ENCODE data around the gene HHLA2.

The HHLA2 gene

DNA sequence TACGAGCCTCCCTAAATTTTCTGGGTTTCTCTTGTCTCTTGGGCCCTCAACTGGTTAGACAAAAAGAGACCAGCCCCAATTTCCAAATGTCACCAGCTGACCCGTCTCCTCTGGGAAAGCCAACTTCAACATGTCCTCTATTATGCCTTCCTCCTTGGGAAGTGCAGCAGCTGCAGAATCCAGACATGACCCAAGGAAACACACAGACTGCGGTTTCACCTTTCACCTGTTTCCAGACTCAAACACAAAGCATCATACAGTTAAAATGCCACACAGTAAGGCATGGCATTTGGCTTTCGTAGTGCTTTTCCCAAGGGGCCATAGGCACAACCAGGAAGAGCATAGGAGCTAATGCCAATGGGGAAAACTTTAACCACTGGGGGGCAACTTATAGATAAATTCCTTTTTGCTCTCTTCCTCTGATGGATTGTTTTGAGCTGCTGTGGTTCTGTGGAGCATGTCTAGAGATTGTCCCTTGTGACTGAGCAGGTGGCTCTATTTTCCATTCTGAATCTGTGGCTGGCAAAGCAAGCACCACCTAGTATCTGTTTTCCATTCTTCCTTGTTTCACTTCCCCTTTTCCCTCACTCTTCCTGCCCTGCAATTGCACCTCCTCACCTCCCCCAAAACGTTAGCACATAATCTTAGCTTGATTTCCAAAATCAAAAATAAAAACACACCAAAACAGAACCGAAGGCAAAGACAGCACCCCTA, 49.3 kb downstream of the HHLA2 start:
- Histone ChIP-seq H3K27me3 (replicated peaks; ENCODE audit: control insufficient read depth, insufficient read depth, low read length) (no peaks in the 10 kb centered on the region), H3K4me3 (replicated peaks; ENCODE audit: low read depth, low read length) (no peak overlapping the region), H3K36me3 (ENCODE audit: control insufficient read depth, insufficient read depth, low read length) (no peaks in the 10 kb centered on the region)
- no peak for TF ChIP-seq CTCF (IDR thresholded peaks at IDR 0.05; ENCODE audit: insufficient read depth, low read length, poor library complexity, severe bottlenecking)
- DNase-seq (ENCODE audit: extremely low read depth, insufficient read length), result no peak

DNA sequence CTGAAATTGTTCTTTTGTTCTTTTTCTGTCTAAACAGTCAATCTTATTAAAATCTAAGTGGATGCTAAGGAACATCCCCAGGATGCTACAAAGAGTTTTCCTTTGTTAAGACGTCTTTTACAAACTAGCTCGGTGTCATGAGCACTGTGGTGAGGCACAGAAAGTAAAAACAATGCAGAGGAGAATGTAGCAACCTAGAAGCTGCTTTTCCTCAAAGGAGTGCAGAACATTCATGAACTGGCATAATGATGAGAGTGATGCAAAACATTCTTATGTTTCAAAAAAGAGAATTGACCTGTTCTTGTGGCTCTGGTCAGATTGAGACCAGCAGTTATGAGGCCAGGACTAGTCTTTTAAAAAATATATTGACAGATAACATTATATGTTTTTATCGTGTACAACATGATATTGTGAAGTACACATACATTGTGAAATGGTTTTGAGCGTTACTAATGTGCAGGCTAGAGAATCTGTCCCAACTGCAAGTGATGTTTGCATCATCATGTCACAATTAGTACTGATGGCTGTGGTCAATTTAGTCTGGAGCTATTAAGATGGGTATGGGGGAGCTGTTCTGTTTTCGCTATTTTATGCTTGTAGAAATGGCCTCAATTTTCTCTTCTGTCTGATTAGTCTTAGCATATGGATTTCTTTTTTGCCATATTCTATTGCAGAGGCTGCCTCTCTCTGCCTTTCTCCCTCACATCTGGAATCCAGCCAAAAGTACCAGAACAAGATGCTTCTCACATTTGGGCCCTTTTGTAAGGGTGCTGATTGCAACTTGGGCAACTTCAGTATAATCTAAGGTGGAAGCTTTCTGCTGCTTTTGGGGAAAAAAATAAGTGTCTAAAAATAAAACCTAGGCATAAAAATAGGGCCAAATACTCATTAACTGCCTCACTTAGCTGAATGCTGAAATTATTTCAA, 50.2 kb downstream of the HHLA2 start:
- no peak for DNase-seq (ENCODE audit: extremely low read depth, insufficient read length)
- TF ChIP-seq CTCF (IDR thresholded peaks at IDR 0.05; ENCODE audit: insufficient read depth, low read length, poor library complexity, severe bottlenecking), result no peak
- Histone ChIP-seq H3K27me3 (replicated peaks; ENCODE audit: control insufficient read depth, insufficient read depth, low read length) (no peaks in the 10 kb centered on the region), H3K4me3 (replicated peaks; ENCODE audit: low read depth, low read length) (no peak overlapping the region), H3K36me3 (ENCODE audit: control insufficient read depth, insufficient read depth, low read length) (no peaks in the 10 kb centered on the region)

GRCh38 chr3:108352176-108352575, 55.8 kb downstream of the HHLA2 start:
- no peak for DNase-seq (ENCODE audit: extremely low read depth, insufficient read length)
- Histone ChIP-seq H3K27me3 (replicated peaks; ENCODE audit: control insufficient read depth, insufficient read depth, low read length) (no peaks in the 10 kb centered on the region), H3K36me3 (ENCODE audit: control insufficient read depth, insufficient read depth, low read length) (no peaks in the 10 kb centered on the region), H3K4me3 (replicated peaks; ENCODE audit: low read depth, low read length) (no peak overlapping the region)
- no peak for TF ChIP-seq CTCF (IDR thresholded peaks at IDR 0.05; ENCODE audit: insufficient read depth, low read length, poor library complexity, severe bottlenecking)

DNA sequence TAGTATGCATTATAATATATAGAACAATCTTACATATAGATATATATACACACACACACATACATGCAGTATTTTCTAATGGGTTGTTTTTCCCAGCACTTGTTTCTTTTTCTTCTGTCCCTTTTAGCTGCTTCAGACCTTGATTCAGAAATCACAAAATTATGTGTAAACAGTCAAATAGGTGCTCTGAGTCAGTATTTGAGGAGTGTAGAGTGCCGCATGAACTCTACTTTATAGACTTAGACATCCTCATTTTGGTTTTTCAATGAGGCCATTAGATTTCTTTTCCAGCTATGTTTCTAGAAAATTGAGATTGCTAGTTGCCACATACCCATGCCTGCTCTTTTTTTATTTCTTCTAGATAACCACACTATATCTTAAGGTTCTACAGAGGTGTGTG, 58.2 kb downstream of the HHLA2 start:
- DNase-seq (ENCODE audit: extremely low read depth, insufficient read length), result no peak
- Histone ChIP-seq H3K36me3 (ENCODE audit: control insufficient read depth, insufficient read depth, low read length) (no peaks in the 10 kb centered on the region), H3K27me3 (replicated peaks; ENCODE audit: control insufficient read depth, insufficient read depth, low read length) (no peaks in the 10 kb centered on the region), H3K4me3 (replicated peaks; ENCODE audit: low read depth, low read length) (no peak overlapping the region)
- no peak for TF ChIP-seq CTCF (IDR thresholded peaks at IDR 0.05; ENCODE audit: insufficient read depth, low read length, poor library complexity, severe bottlenecking)

- H3K36me3 ChIP-seq (ENCODE audit: control insufficient read depth, insufficient read depth, low read length), result no peaks in the 10 kb centered on the region
- no peak for TF ChIP-seq CTCF (IDR thresholded peaks at IDR 0.05; ENCODE audit: insufficient read depth, low read length, poor library complexity, severe bottlenecking)
- H3K4me3 ChIP-seq (replicated peaks; ENCODE audit: low read depth, low read length), result no peak overlapping the region
- no peaks in the 10 kb centered on the region for H3K27me3 ChIP-seq (replicated peaks; ENCODE audit: control insufficient read depth, insufficient read depth, low read length)
- DNase-seq (ENCODE audit: extremely low read depth, insufficient read length), result no peak
Measured at GRCh38 chr3:108357042-108357441, 60.7 kb downstream of the HHLA2 start.
